Muscle of back (tissue), 11 donors: Measurements from ENCODE around the gene LYPD6B. TPM values are rescaled to one million over a fixed set of nuclear protein-coding genes. Genes with fewer than 3 reads are reported as not detected.

Source experiments
- DNase-seq, 3 donors: peaks; one replicate each; pipeline versions ENCODE4 v3.0.0 to v3.0.0-alpha.2; 2013
- polyA plus RNA-seq, 10 donors: library from polyadenylated mRNA; unstranded; fragments of 120-200 nt; gene quantifications; one replicate each; pipeline ENCODE4 v1.2.1, GENCODE V29; 2013; ENCODE audit not compliant: insufficient read length in 10 of 10

Gene LYPD6B
- polyA plus RNA-seq, 10 donors, result 0.16 to 7.2 (median 0.40) TPM; not detected in 4

GRCh38 chr2:149039213-149039724 lies 770 bp downstream of the LYPD6B start:
- no peak for DNase-seq

GRCh38 chr2:149040451-149040850 lies 2.0 kb downstream of the LYPD6B start:
- no peak for DNase-seq

- DNase-seq, result no peak
Measured at GRCh38 chr2:149041482-149041881, 3.0 kb downstream of the LYPD6B start.

GRCh38 chr2:149042881-149043280 lies 4.4 kb downstream of the LYPD6B start:
- DNase-seq, result no peak

- no peak for DNase-seq
Measured at GRCh38 chr2:149044500-149044899, 6.0 kb downstream of the LYPD6B start.

- no peak for DNase-seq
Measured at GRCh38 chr2:149047118-149047517, 8.6 kb downstream of the LYPD6B start.

GRCh38 chr2:149049142-149049541 lies 10.6 kb downstream of the LYPD6B start:
- DNase-seq, result peak in 1 of 3 donors; percentile 26

- peak; percentile 40 to 65 (median 64) for DNase-seq
Measured at GRCh38 chr2:149050188-149050587, 11.7 kb downstream of the LYPD6B start.

GRCh38 chr2:149055751-149056150 lies 17.3 kb downstream of the LYPD6B start:
- no peak for DNase-seq

GRCh38 chr2:149056541-149057255 lies 18.2 kb downstream of the LYPD6B start:
- no peak for DNase-seq

GRCh38 chr2:149057401-149057800 lies 18.9 kb downstream of the LYPD6B start:
- no peak for DNase-seq

- DNase-seq, result no peak
Measured at GRCh38 chr2:149058936-149059335, 20.4 kb downstream of the LYPD6B start.

- no peak for DNase-seq
Measured at GRCh38 chr2:149059822-149060221, 21.3 kb downstream of the LYPD6B start.

- no peak for DNase-seq
Measured at GRCh38 chr2:149061133-149061745, 22.7 kb downstream of the LYPD6B start.

GRCh38 chr2:149062531-149062930 lies 24.0 kb downstream of the LYPD6B start:
- DNase-seq, result no peak

GRCh38 chr2:149063177-149063576 lies 24.7 kb downstream of the LYPD6B start:
- DNase-seq, result no peak

- DNase-seq, result no peak
Measured at GRCh38 chr2:149064365-149064841, 25.9 kb downstream of the LYPD6B start.

GRCh38 chr2:149064856-149065630 lies 26.5 kb downstream of the LYPD6B start:
- DNase-seq, result peak in 1 of 3 donors; percentile 43

GRCh38 chr2:149068225-149068995 lies 29.9 kb downstream of the LYPD6B start:
- no peak for DNase-seq

GRCh38 chr2:149068996-149069888 lies 30.7 kb downstream of the LYPD6B start:
- DNase-seq, result peak in 1 of 3 donors; percentile 66
